ENCODE data around the gene TNFAIP3. TPM values are rescaled to one million over a fixed set of nuclear protein-coding genes. Genes with fewer than 3 reads are reported as not detected.

TNFAIP3 gene
- total RNA-seq, 1 donor from 2014 or later: 16.8 TPM

DNA sequence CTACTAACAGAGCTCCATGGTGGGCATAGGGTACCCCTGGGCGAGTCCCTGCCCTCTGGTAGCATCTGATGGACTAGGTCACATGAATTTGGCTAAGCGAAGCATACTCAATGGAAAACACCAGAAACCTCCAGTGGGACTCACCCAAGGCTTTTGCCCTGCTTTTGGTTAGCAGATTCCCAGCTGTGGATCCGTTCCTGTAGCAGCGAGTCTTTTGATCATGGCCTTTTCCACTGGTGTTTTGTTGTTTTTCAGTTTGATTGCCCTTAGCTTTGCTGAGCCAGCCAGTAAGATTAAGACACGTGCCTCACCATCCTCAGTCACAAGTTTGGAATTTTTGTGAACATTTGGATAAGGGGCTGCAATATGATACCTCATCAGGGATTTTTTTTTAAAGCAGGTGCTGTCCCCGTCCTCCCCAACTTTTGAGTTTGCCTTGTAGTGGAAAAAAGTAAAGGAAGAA lies 8.0 kb downstream of the TNFAIP3 start:
- Histone ChIP-seq H3K9ac (ENCODE audit: low read length) (no peak overlapping the region), H3K79me2 (ENCODE audit: insufficient read depth, low read length) (peaks cover 17% of the 10 kb centered on the region), H3K36me3 (ENCODE audit: insufficient read depth, low read length) (peaks cover 46% of the 10 kb centered on the region), H3K4me2 (ENCODE audit: low read length) (no peak overlapping the region), H3K27ac (ENCODE audit: low read depth, low read length) (no peak overlapping the region), H3K27me3 (ENCODE audit: insufficient read depth, low read length) (no peaks in the 10 kb centered on the region), H3K4me1 (ENCODE audit: insufficient read depth, low read length) (peaks cover 26% of the 10 kb centered on the region), H3K9me3 (ENCODE audit: insufficient read depth, low read depth, low read length) (no peaks in the 10 kb centered on the region), H2AFZ (ENCODE audit: low read depth, low read length) (no peak overlapping the region), H4K20me1 (ENCODE audit: insufficient read depth, low read length) (no peaks in the 10 kb centered on the region), H3K4me3 (ENCODE audit: insufficient read depth, low read depth, low read length) (no peak overlapping the region)
- FAIRE-seq (no peak), DNase-seq (ENCODE audit: low read depth) (no peak)
- Mint-ChIP-seq H3K4me3 (ENCODE audit: unreplicated experiment) (no peak overlapping the region), H3K36me3 (ENCODE audit: low read depth, unreplicated experiment) (peaks cover 21% of the 10 kb centered on the region), H3K27ac (ENCODE audit: unreplicated experiment) (no peak overlapping the region), H3K27me3 (ENCODE audit: low read depth, unreplicated experiment) (no peaks in the 10 kb centered on the region), H3K9me3 (ENCODE audit: unreplicated experiment) (no peaks in the 10 kb centered on the region), H3K4me1 (ENCODE audit: low read depth, unreplicated experiment) (peaks cover 27% of the 10 kb centered on the region)
- no peak for TF ChIP-seq CTCF (IDR thresholded peaks at IDR 0.05; ENCODE audit: insufficient read depth, low read depth, low read length)
- no peak for TF ChIP-seq EZH2 (IDR thresholded peaks at IDR 0.05; ENCODE audit: insufficient read depth, low read length)

DNA sequence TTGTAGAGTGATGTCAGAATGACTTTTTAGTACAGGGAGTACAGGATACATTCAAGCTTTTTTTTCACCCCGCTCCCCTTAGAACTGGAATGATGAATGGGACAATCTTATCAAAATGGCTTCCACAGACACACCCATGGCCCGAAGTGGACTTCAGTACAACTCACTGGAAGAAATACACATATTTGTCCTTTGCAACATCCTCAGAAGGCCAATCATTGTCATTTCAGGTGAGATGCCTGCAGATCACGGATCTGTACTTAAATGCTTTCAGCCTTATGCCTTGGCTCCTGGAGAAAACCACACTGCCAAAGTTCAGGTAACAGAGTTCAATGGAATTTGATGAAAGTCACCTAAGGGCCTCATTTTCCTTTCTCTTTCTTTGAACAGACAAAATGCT lies 8.5 kb downstream of the TNFAIP3 start:
- H3K36me3 ChIP-seq (ENCODE audit: insufficient read depth, low read length): peaks cover 51% of the 10 kb centered on the region
- peaks cover 27% of the 10 kb centered on the region for H3K4me1 Mint-ChIP-seq (ENCODE audit: low read depth, unreplicated experiment)
- H3K27ac Mint-ChIP-seq (ENCODE audit: unreplicated experiment): no peak overlapping the region
- TF ChIP-seq CTCF (IDR thresholded peaks at IDR 0.05; ENCODE audit: insufficient read depth, low read depth, low read length) (no peak), EZH2 (IDR thresholded peaks at IDR 0.05; ENCODE audit: insufficient read depth, low read length) (no peak)
- H4K20me1 ChIP-seq (ENCODE audit: insufficient read depth, low read length): no peaks in the 10 kb centered on the region
- FAIRE-seq: no peak
- H3K27me3 ChIP-seq (ENCODE audit: insufficient read depth, low read length): no peaks in the 10 kb centered on the region
- no peak overlapping the region for H3K4me3 Mint-ChIP-seq (ENCODE audit: unreplicated experiment)
- peaks cover 12% of the 10 kb centered on the region for H3K79me2 ChIP-seq (ENCODE audit: insufficient read depth, low read length)
- no peak overlapping the region for H3K4me2 ChIP-seq (ENCODE audit: low read length)
- H3K9ac ChIP-seq (ENCODE audit: low read length): no peak overlapping the region
- H3K36me3 Mint-ChIP-seq (ENCODE audit: low read depth, unreplicated experiment): peaks cover 23% of the 10 kb centered on the region
- no peak for DNase-seq (ENCODE audit: low read depth)
- no peaks in the 10 kb centered on the region for H3K27me3 Mint-ChIP-seq (ENCODE audit: low read depth, unreplicated experiment)
- peaks cover 24% of the 10 kb centered on the region for H3K4me1 ChIP-seq (ENCODE audit: insufficient read depth, low read length)
- no peak overlapping the region for H3K27ac ChIP-seq (ENCODE audit: low read depth, low read length)
- H3K4me3 ChIP-seq (ENCODE audit: insufficient read depth, low read depth, low read length): no peak overlapping the region
- no peak overlapping the region for H2AFZ ChIP-seq (ENCODE audit: low read depth, low read length)
- no peaks in the 10 kb centered on the region for H3K9me3 Mint-ChIP-seq (ENCODE audit: unreplicated experiment)
- no peaks in the 10 kb centered on the region for H3K9me3 ChIP-seq (ENCODE audit: insufficient read depth, low read depth, low read length)

- Histone ChIP-seq H3K27me3 (ENCODE audit: insufficient read depth, low read length) (no peaks in the 10 kb centered on the region), H3K9me3 (ENCODE audit: insufficient read depth, low read depth, low read length) (no peaks in the 10 kb centered on the region), H3K4me3 (ENCODE audit: insufficient read depth, low read depth, low read length) (no peak overlapping the region), H3K9ac (ENCODE audit: low read length) (no peak overlapping the region), H3K4me2 (ENCODE audit: low read length) (no peak overlapping the region), H3K27ac (ENCODE audit: low read depth, low read length) (no peak overlapping the region), H4K20me1 (ENCODE audit: insufficient read depth, low read length) (no peaks in the 10 kb centered on the region), H3K4me1 (ENCODE audit: insufficient read depth, low read length) (peaks cover 17% of the 10 kb centered on the region), H3K36me3 (ENCODE audit: insufficient read depth, low read length) (peaks cover 55% of the 10 kb centered on the region), H2AFZ (ENCODE audit: low read depth, low read length) (no peak overlapping the region), H3K79me2 (ENCODE audit: insufficient read depth, low read length) (peaks cover 4% of the 10 kb centered on the region)
- H3K27me3 Mint-ChIP-seq (ENCODE audit: low read depth, unreplicated experiment): no peaks in the 10 kb centered on the region
- FAIRE-seq (no peak), DNase-seq (ENCODE audit: low read depth) (no peak)
- no peak overlapping the region for H3K4me3 Mint-ChIP-seq (ENCODE audit: unreplicated experiment)
- no peaks in the 10 kb centered on the region for H3K9me3 Mint-ChIP-seq (ENCODE audit: unreplicated experiment)
- TF ChIP-seq CTCF (IDR thresholded peaks at IDR 0.05; ENCODE audit: insufficient read depth, low read depth, low read length) (no peak), EZH2 (IDR thresholded peaks at IDR 0.05; ENCODE audit: insufficient read depth, low read length) (no peak)
- no peak overlapping the region for H3K27ac Mint-ChIP-seq (ENCODE audit: unreplicated experiment)
- H3K36me3 Mint-ChIP-seq (ENCODE audit: low read depth, unreplicated experiment): peaks cover 23% of the 10 kb centered on the region
- peaks cover 29% of the 10 kb centered on the region for H3K4me1 Mint-ChIP-seq (ENCODE audit: low read depth, unreplicated experiment)
These were observed 9.5 kb downstream of the TNFAIP3 start for GRCh38 chr6:137876547-137876946.

All from astrocyte (in vitro differentiated cells and primary cell).